ENCODE data around the gene CISD3. TPM values are rescaled to one million over a fixed set of nuclear protein-coding genes. Genes with fewer than 3 reads are reported as not detected.
A peak's percentile ranks its signal among the peaks of the same experiment; 100 is the strongest.

Gene CISD3
- total RNA-seq, 3 donors from 2014 or later = 8.9 to 15.0 (median 12.5) TPM

DNA sequence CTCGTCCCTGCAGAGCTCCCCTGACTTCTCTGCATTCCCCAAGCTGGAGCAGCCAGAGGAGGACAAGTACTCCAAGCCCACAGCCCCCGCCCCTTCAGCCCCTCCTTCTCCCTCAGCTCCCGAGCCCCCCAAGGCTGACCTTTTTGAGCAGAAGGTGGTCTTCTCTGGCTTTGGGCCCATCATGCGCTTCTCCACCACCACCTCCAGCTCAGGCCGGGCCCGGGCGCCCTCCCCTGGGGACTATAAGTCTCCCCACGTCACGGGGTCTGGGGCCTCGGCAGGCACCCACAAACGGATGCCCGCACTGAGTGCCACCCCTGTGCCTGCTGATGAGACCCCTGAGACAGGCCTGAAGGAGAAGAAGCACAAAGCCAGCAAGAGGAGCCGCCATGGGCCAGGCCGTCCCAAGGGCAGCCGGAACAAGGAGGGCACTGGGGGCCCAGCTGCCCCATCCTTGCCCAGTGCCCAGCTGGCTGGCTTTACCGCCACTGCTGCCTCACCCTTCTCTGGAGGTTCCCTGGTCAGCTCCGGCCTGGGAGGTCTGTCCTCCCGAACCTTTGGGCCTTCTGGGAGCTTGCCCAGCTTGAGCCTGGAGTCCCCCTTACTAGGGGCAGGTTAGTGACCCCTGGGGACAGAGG is 13.7 kb upstream of the CISD3 start:
- H3K36me3 ChIP-seq = peaks cover 19% of the 10 kb centered on the region
- no peak for DNase-seq (ENCODE audit: low spot score in 2 of 2)
- H3K27ac ChIP-seq = no peak overlapping the region
- H3K9me3 ChIP-seq = no peaks in the 10 kb centered on the region
- no peaks in the 10 kb centered on the region for H3K4me1 ChIP-seq
- TF ChIP-seq, protein P1, sequence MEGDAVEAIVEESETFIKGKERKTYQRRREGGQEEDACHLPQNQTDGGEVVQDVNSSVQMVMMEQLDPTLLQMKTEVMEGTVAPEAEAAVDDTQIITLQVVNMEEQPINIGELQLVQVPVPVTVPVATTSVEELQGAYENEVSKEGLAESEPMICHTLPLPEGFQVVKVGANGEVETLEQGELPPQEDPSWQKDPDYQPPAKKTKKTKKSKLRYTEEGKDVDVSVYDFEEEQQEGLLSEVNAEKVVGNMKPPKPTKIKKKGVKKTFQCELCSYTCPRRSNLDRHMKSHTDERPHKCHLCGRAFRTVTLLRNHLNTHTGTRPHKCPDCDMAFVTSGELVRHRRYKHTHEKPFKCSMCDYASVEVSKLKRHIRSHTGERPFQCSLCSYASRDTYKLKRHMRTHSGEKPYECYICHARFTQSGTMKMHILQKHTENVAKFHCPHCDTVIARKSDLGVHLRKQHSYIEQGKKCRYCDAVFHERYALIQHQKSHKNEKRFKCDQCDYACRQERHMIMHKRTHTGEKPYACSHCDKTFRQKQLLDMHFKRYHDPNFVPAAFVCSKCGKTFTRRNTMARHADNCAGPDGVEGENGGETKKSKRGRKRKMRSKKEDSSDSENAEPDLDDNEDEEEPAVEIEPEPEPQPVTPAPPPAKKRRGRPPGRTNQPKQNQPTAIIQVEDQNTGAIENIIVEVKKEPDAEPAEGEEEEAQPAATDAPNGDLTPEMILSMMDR (IDR thresholded peaks at IDR 0.05) = no peak
- TF ChIP-seq POLR2AphosphoS5 (IDR thresholded peaks at IDR 0.05) = no peak
- TF ChIP-seq POLR2A (IDR thresholded peaks at IDR 0.05) = no peak
- intact Hi-C loops (cut with DNase I; ENCODE audit: low total_unique reads) = no loop called here
- H3K27me3 ChIP-seq = no peaks in the 10 kb centered on the region
- H3K4me3 ChIP-seq = no peak overlapping the region

DNA sequence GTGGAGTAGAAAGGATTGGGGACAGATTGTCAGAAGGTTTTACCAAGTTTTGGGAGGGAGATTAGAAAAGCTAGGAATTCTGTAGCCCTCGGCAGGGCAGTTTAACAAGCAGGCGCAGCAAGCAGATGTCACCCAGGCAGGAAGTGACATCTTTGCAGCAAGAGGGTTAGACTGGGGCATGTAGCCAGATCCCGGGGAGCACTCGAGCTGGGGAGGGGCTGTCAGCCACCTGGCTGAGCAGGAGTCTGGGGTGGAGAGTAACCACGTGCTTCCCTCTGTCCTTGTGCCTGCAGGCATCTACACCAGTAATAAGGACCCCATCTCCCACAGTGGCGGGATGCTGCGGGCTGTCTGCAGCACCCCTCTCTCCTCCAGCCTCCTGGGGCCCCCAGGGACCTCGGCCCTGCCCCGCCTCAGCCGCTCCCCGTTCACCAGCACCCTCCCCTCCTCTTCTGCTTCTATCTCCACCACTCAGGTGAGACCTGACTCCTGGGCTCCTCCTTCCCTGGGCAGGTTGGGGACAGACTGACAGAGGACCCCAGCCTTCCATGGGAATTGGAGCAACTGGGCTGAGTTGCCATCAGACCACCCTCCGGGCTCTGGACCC is 12.9 kb upstream of the CISD3 start:
- H3K36me3 ChIP-seq = peaks cover 15% of the 10 kb centered on the region
- intact Hi-C loops (cut with DNase I; ENCODE audit: low total_unique reads) = no loop called here

DNA sequence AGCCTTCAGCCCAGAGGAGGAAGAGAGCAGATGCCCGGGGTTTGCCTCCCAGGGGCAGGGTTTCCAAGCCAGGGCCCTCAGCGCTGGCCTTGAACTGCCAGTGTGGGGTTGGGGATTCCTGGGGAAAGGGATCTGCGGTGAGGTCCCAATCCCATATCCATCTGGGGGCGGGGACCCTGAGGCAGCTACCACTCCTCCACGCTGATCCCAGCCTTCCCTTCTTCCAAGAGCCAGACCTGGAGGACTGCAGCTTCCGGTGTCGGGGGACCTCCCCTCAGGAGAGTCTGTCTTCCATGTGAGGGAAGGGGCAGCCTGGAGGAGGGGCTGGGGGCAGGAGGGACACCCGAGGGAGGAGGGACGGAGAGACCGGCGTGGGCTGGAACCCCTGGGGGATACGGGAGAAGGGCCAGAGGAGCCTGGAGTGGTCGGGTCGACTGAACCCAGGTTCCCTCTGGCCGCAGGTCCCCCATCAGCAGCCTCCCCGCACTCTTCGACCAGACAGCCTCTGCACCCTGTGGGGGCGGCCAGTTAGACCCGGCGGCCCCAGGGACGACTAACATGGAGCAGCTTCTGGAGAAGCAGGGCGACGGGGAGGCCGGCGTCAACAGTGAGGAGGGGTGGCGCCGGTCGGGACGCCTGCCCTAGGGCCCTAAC is 10.7 kb upstream of the CISD3 start:
- Histone ChIP-seq H3K27ac (peak overlapping the region in 1 of 2 donors; percentile 7), H3K4me3 (no peak overlapping the region), H3K4me1 (no peaks in the 10 kb centered on the region), H3K36me3 (peaks cover 4% of the 10 kb centered on the region), H3K27me3 (no peaks in the 10 kb centered on the region), H3K9me3 (no peaks in the 10 kb centered on the region)
- TF ChIP-seq POLR2AphosphoS5 (IDR thresholded peaks at IDR 0.05) (no peak), POLR2A (IDR thresholded peaks at IDR 0.05) (no peak)
- TF ChIP-seq, protein P1 (IDR thresholded peaks at IDR 0.05) = no peak
- DNase-seq (ENCODE audit: low spot score in 2 of 2) = no peak
- intact Hi-C loops (cut with DNase I; ENCODE audit: low total_unique reads) = no loop called here

More for the DNA sequence above, 12.9 kb upstream of the CISD3 start:
- H3K27me3 ChIP-seq = no peaks in the 10 kb centered on the region
- no peaks in the 10 kb centered on the region for H3K4me1 ChIP-seq
- no peaks in the 10 kb centered on the region for H3K9me3 ChIP-seq
- TF ChIP-seq POLR2A (IDR thresholded peaks at IDR 0.05) (no peak), POLR2AphosphoS5 (IDR thresholded peaks at IDR 0.05) (no peak)
- TF ChIP-seq, protein P1 (IDR thresholded peaks at IDR 0.05) = no peak
- H3K27ac ChIP-seq = no peak overlapping the region
- no peak for DNase-seq (ENCODE audit: low spot score in 2 of 2)
- H3K4me3 ChIP-seq = no peak overlapping the region

DNA sequence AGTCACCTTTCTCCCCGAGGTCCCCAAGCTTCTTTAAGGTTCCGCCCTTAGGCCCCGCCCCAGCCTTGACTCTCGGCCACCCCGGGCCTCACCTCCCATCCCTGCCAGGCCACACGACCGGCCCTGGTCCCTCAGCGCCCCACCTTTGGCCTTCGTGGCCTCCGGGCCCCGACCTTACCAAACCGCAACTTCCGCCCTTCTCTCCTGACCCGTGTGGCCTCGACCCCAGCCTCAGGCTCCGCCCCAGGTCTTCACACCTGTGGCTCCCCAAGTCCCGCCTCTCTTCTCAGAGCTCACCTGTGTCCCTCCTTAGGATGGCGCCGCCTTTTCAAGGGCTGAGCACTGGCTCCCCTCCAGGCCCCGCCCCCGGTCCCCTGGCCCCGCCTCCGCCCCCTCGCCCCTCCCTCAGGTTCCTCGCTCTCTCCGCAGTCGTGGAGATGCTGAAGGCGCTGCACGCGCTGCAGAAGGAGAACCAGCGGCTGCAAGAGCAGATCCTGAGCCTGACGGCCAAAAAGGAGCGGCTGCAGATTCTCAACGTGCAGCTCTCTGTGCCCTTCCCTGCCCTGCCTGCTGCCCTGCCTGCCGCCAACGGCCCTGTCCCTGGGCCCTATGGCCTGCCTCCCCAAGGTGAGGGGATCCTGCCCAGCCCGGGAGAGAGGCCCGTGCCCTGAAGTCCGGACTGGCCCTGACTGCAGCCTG is 10.0 kb upstream of the CISD3 start:
- H3K27me3 ChIP-seq = no peaks in the 10 kb centered on the region
- intact Hi-C loops (cut with DNase I; ENCODE audit: low total_unique reads) = no loop called here
- peaks cover 5% of the 10 kb centered on the region for H3K36me3 ChIP-seq
- DNase-seq (ENCODE audit: low spot score in 2 of 2) = no peak
- H3K9me3 ChIP-seq = no peaks in the 10 kb centered on the region
- H3K4me3 ChIP-seq = no peak overlapping the region
- TF ChIP-seq, protein P1 (IDR thresholded peaks at IDR 0.05) = no peak
- TF ChIP-seq POLR2A (IDR thresholded peaks at IDR 0.05) (no peak), POLR2AphosphoS5 (IDR thresholded peaks at IDR 0.05) (no peak)
- no peak overlapping the region for H3K27ac ChIP-seq
- H3K4me1 ChIP-seq = no peaks in the 10 kb centered on the region
